ENCODE measurements around the gene TRABD.
A peak's percentile ranks its signal among the peaks of the same experiment; 100 is the strongest.

Gene TRABD

GRCh38 chr22:50198624-50199017 is 12.9 kb downstream of the TRABD start:
- no peak overlapping the region for H3K4me2 ChIP-seq (ENCODE audit: insufficient read depth, low read length)
- no peak overlapping the region for H3K9ac ChIP-seq (ENCODE audit: low read depth, low read length)
- H3K27ac ChIP-seq (ENCODE audit: low read length) = no peak overlapping the region
- TF ChIP-seq CTCF (IDR thresholded peaks at IDR 0.05; ENCODE audit: borderline replicate concordance, extremely low read depth, low read length, poor library complexity, severe bottlenecking) = no peak
- TF ChIP-seq EZH2 (IDR thresholded peaks at IDR 0.05; ENCODE audit: borderline replicate concordance, low read depth, low read length, severe bottlenecking) = no peak
- DNase-seq (no peak), ATAC-seq (ENCODE audit: insufficient read depth, low read depth) (no peak)
- H3K79me2 ChIP-seq (ENCODE audit: insufficient read depth, low read length) = peaks cover 45% of the 10 kb centered on the region
- H3K9me3 ChIP-seq (ENCODE audit: insufficient read depth, low read length, severe bottlenecking) = no peaks in the 10 kb centered on the region
- peaks cover 58% of the 10 kb centered on the region for H3K36me3 ChIP-seq (ENCODE audit: insufficient read depth, low read length)
- no peak overlapping the region for H2AFZ ChIP-seq (ENCODE audit: low read depth, low read length)
- H3K27me3 ChIP-seq (ENCODE audit: insufficient read depth, low read length, poor library complexity) = no peaks in the 10 kb centered on the region
- H3K4me3 ChIP-seq (ENCODE audit: low read depth in 1 of 2, low read length in 2 of 2) = no peak overlapping the region
- H4K20me1 ChIP-seq (ENCODE audit: insufficient read depth, low read length) = peaks cover 57% of the 10 kb centered on the region
- peaks cover 34% of the 10 kb centered on the region for H3K4me1 ChIP-seq (ENCODE audit: insufficient read depth, low read length)

- peak overlapping the region; percentile 90; the same call in 1 of the 2 replicates for H3K9ac ChIP-seq (ENCODE audit: low read depth, low read length)
- H3K36me3 ChIP-seq (ENCODE audit: insufficient read depth, low read length) = peaks cover 56% of the 10 kb centered on the region
- no peak overlapping the region for H2AFZ ChIP-seq (ENCODE audit: low read depth, low read length)
- TF ChIP-seq CTCF (IDR thresholded peaks at IDR 0.05; ENCODE audit: borderline replicate concordance, extremely low read depth, low read length, poor library complexity, severe bottlenecking) (no peak), EZH2 (IDR thresholded peaks at IDR 0.05; ENCODE audit: borderline replicate concordance, low read depth, low read length, severe bottlenecking) (no peak)
- H3K79me2 ChIP-seq (ENCODE audit: insufficient read depth, low read length) = peaks cover 42% of the 10 kb centered on the region
- no peaks in the 10 kb centered on the region for H3K9me3 ChIP-seq (ENCODE audit: insufficient read depth, low read length, severe bottlenecking)
- H4K20me1 ChIP-seq (ENCODE audit: insufficient read depth, low read length) = peaks cover 50% of the 10 kb centered on the region
- H3K27me3 ChIP-seq (ENCODE audit: insufficient read depth, low read length, poor library complexity) = no peaks in the 10 kb centered on the region
- H3K4me1 ChIP-seq (ENCODE audit: insufficient read depth, low read length) = peaks cover 34% of the 10 kb centered on the region
- no peak for DNase-seq
- H3K4me3 ChIP-seq (ENCODE audit: low read depth in 1 of 2, low read length in 2 of 2) = peak overlapping the region in 1 of 2 experiments; percentile 71; a peak in 1 of 4 replicates
- ATAC-seq (ENCODE audit: insufficient read depth, low read depth) = no peak
- peak overlapping the region; percentile 98 for H3K4me2 ChIP-seq (ENCODE audit: insufficient read depth, low read length)
- H3K27ac ChIP-seq (ENCODE audit: low read length) = peak overlapping the region; percentile 68; the same call in 1 of the 2 replicates
Observed at GRCh38 chr22:50199251-50199721, 13.6 kb downstream of the TRABD start.

- no peaks in the 10 kb centered on the region for H3K27me3 ChIP-seq (ENCODE audit: insufficient read depth, low read length, poor library complexity)
- TF ChIP-seq CTCF (IDR thresholded peaks at IDR 0.05; ENCODE audit: borderline replicate concordance, extremely low read depth, low read length, poor library complexity, severe bottlenecking) (no peak), EZH2 (IDR thresholded peaks at IDR 0.05; ENCODE audit: borderline replicate concordance, low read depth, low read length, severe bottlenecking) (no peak)
- peak overlapping the region; percentile 68 for H3K27ac ChIP-seq (ENCODE audit: low read length)
- ATAC-seq (ENCODE audit: insufficient read depth, low read depth) (peak; percentile 8; the same call in 1 of the 3 replicates), DNase-seq (peak; percentile 35)
- H3K4me3 ChIP-seq (ENCODE audit: low read depth in 1 of 2, low read length in 2 of 2) = peak overlapping the region; percentile 50 to 71
- H3K9ac ChIP-seq (ENCODE audit: low read depth, low read length) = peak overlapping the region; percentile 90
- peaks cover 34% of the 10 kb centered on the region for H3K4me1 ChIP-seq (ENCODE audit: insufficient read depth, low read length)
- H3K4me2 ChIP-seq (ENCODE audit: insufficient read depth, low read length) = peak overlapping the region; percentile 98
- H4K20me1 ChIP-seq (ENCODE audit: insufficient read depth, low read length) = peaks cover 43% of the 10 kb centered on the region; the same call in 1 of the 2 replicates
- H3K36me3 ChIP-seq (ENCODE audit: insufficient read depth, low read length) = peaks cover 54% of the 10 kb centered on the region
- H3K9me3 ChIP-seq (ENCODE audit: insufficient read depth, low read length, severe bottlenecking) = no peaks in the 10 kb centered on the region
- H3K79me2 ChIP-seq (ENCODE audit: insufficient read depth, low read length) = peaks cover 36% of the 10 kb centered on the region
- peak overlapping the region; percentile 68 for H2AFZ ChIP-seq (ENCODE audit: low read depth, low read length)
Observed at GRCh38 chr22:50199829-50200460, 14.2 kb downstream of the TRABD start.
